Activated T-helper 1 cell treated with Interleukin-2 at 50 U/mL for 16 hours (primary cell): ENCODE measurements around the gene GOPC.

Experiments used
- DNase-seq: peaks from one replicate; pipeline ENCODE4 v3.0.0-alpha.2; 2020; ENCODE audit warnings: low read depth

GOPC gene

DNA sequence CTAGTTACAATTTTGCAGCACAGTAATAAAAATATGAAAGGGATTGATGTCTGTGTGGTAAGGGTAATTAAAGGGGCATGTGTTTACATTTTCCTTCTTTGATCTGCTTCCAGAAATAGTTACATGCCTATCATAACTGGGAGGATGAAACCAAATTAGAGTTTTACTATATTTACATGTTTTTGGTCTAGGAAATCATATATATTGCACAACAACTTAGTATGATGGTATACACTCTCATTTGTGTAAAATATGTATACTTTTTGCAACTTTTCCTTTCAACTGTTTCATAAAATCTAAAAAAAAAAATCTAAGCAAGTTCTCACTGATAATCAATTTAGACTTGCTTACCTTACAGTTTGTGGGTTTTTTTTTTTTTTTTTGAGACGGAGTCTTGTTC is 87.7 kb downstream of the GOPC start:
- no peak for DNase-seq

DNA sequence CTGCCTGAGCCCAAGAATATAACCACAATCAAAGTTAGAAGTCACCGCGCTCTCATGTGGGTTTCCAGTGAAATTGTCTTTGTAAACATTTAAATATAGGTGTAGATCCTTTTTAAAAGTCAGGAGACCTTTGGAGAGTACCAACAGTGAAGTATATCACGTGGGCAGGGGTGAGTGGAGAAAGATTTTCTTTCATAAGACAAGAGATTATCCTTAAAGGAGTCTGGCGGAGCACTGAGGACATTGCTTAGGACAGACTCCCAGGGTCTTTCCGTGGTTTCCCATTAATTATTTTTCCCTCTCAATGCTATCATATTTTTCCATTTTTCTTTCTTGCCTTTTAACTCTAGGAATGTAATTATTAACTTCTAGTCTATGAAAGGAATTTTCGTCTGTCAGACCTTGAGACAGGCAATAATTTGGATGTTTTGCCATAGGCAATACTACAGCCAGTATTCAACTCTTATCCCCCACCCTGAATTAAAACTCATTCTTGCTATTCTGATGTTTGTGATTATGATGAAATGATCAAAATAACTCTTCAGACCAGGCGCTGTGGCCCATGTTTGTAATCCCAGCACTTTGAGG is 88.4 kb downstream of the GOPC start:
- DNase-seq: no peak

DNA sequence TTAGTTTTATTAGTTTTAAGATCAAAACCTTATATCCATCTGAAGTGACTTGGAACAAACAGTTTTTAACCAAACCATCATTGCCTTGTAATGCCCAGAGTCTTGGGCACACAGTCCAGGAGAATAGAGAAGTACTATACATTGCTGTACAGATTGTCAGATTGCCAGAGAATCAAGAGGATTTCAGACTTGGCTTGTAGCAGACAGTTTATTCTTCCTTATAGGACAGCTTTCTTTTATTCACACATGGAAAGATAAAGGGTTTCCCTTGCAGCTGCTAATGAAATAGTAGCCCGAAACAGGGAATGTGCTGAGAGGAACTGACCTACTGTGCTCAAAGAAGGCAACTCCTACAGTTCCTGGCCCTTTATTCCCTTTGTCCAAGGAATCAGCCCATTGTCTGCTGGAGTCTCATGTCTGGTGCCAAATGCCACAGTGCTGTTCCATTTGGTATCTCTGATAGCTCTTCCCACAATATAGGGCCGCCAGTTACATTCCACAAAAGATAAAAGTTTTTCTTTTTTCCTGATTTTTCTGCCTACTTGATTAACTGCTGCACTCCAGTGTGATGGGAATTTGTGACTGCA is 89.2 kb downstream of the GOPC start:
- DNase-seq: no peak

DNA sequence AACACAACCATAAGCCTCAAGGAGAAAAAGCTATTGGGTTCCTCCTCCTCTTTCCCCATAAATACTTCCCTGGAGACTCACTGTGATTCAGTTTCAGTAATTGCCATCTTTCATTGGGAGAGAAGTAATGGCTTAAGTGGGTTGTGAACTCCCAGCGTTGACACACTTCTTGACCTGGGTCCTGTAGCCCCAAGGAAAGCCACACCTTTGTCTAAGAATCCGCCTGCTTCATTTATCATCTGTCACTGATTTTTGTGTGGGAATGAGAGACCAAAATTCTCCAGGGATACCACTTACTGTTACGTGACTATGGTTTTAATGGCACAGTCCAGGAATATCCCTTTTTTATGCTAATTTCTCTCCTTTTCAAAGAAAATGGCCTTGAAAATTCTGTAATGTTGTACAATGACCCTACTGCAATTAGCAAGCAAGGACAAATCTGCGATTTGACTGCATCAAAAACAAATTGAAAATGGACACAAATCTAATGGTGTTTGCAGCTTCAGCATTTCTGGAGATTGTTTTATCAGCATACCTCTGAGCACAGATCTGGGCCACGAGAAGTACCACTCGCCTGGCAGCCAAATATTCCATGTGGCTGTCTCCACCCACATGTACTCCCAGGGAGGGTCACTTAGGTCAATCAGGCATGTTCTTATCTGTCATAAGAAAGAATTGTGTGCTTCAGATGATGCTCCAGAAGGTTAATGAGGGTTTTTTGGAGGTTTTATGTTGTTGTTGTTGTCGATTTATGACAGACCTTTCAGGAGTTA is 90.1 kb downstream of the GOPC start:
- no peak for DNase-seq
